ENCODE data around the gene TRPV4.

TRPV4 gene

GRCh38 chr12:109743076-109743910, 89.9 kb downstream of the TRPV4 start:
- no peak for DNase-seq (ENCODE audit: extremely low read depth in 1 of 2, low read depth in 1 of 2)

GRCh38 chr12:109741970-109742703, 91.1 kb downstream of the TRPV4 start:
- DNase-seq (ENCODE audit: extremely low read depth in 1 of 2, low read depth in 1 of 2) = no peak

DNA sequence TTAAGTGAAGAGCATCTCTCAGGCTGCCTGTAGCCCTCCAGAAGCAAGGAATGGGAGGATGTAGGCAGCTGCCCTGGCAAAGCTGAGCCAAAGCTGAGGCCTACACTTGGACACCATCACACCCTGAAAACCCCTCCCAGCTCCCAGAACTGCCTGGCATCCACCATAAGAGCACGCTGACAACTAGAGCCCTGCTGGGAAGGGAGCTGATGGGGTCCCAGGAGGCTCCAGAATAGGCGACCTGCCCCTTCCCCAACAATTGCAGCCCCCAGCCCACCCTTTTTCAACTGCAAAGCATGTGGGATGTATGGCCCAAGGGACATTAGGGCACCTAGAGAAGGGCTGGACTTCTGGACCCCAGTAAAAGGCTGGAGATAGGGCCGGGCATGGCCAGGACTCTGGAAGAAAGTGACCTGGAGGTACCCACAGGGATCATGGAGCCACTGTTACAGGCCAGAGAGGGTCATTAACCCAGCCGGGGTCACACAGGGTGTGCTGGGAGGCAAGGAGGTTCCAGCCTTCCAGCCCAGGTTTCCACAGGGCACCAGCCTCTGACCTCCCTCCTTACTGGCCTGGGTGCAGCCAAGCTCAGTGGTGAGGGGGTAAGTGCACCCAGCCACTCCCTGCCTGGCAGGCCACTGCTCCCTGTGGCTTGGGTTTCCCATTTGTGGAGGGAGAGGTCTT, 91.8 kb downstream of the TRPV4 start:
- DNase-seq (ENCODE audit: extremely low read depth in 1 of 2, low read depth in 1 of 2) = no peak

DNA sequence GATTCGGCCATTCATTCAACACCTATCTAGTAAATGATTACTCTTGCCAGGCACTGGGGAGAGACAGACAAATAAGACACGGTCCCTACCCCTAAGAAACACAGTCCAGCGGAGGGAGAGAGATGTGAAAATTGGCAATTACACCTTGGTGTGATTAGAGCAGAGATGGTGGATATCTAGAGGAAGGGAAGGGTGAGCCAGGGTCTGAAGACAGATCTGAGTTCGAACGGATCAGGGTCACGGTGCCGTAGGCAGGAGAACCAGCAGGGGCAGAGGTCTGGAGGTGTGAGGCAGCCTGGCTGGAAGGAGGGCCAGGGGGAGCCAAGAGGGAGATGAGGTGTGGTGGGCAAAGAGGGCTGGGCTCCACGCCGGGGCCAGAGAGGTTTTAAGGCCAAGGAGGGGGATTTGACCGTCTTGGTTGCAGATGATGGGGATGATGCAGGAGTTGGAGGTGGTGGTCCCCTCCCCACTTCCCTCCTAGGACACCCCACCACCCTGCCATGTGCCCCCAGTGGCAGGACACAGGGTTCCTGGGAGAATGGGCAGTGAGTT, 92.4 kb downstream of the TRPV4 start:
- DNase-seq (ENCODE audit: extremely low read depth in 1 of 2, low read depth in 1 of 2) = no peak

GRCh38 chr12:109739747-109740693, 93.2 kb downstream of the TRPV4 start:
- DNase-seq (ENCODE audit: extremely low read depth in 1 of 2, low read depth in 1 of 2) = no peak

DNA sequence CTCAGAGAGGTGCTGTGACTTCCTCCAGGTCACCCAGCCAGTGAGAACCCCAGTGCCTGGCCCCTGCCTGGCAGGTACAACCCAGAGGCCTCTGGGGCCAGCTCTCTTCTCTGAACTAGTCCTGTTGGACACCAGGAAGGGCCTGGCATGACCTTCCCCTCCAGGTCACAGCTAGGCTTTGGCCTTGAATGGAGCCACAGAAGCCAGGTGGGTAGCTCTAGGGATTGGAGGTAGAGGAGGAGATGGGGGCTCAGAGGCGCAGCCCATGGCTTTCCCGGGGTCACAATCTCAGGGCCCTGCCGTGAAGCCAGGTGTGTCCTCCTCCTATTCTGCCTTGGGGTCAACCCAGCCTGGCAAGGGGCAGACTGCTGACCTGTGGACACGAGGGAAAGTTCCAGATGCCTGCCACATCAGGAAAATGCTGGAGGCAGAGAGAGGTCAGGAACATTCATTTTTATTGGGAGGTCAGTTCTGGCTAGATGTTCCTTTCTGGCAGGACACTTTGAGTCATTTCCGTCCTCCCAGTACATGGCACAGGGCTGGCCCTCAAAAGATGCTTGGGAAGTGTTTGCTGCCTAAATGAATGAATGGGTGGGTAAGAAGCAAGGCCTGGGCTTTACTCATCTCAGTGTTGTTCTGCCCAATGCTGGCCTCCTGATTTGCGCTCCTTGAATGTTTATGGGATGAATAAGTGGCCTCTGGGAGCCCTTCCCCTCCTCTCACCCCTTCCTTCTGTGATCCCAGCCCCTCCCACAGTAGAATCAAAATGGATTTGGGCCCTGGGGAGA, 94.1 kb downstream of the TRPV4 start:
- DNase-seq (ENCODE audit: extremely low read depth in 1 of 2, low read depth in 1 of 2) = no peak

- no peak for DNase-seq (ENCODE audit: extremely low read depth in 1 of 2, low read depth in 1 of 2)
These were observed 95.0 kb downstream of the TRPV4 start for GRCh38 chr12:109738209-109738608.

- DNase-seq (ENCODE audit: extremely low read depth in 1 of 2, low read depth in 1 of 2) = no peak
These were observed 95.6 kb downstream of the TRPV4 start for GRCh38 chr12:109737631-109738030.

- DNase-seq (ENCODE audit: extremely low read depth in 1 of 2, low read depth in 1 of 2) = no peak
These were observed 96.1 kb downstream of the TRPV4 start for GRCh38 chr12:109737126-109737525.

DNA sequence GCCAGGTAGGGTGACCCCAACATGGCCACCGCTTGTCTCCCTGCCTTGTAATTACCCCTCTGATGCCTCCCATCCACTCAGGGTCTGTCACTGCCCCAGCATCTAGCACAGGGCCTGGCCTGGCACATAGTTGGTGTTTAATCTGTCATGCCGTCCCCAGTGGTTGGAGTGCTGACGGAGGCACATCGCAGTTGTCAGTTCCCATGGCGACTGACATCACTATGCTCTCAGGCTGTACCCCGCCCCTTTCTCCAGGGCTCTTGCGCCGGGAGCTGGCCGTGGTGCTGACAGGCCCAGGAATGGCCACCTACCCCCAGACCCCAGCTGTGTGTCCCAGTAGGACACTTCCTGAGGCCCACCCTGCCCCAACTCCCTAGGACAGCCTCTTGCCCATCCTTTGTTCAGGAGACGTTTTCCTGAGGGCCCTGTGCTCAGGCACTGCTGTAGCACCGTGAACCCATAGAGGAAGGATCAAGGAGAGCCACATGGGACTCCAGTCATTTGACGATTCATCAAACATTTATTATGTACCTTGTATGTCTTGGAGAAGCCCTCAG, 96.6 kb downstream of the TRPV4 start:
- DNase-seq (ENCODE audit: extremely low read depth in 1 of 2, low read depth in 1 of 2) = no peak

GRCh38 chr12:109735825-109736551, 97.2 kb downstream of the TRPV4 start:
- DNase-seq (ENCODE audit: extremely low read depth in 1 of 2, low read depth in 1 of 2) = no peak

GRCh38 chr12:109735051-109735521, 98.1 kb downstream of the TRPV4 start:
- DNase-seq (ENCODE audit: extremely low read depth in 1 of 2, low read depth in 1 of 2) = no peak

DNA sequence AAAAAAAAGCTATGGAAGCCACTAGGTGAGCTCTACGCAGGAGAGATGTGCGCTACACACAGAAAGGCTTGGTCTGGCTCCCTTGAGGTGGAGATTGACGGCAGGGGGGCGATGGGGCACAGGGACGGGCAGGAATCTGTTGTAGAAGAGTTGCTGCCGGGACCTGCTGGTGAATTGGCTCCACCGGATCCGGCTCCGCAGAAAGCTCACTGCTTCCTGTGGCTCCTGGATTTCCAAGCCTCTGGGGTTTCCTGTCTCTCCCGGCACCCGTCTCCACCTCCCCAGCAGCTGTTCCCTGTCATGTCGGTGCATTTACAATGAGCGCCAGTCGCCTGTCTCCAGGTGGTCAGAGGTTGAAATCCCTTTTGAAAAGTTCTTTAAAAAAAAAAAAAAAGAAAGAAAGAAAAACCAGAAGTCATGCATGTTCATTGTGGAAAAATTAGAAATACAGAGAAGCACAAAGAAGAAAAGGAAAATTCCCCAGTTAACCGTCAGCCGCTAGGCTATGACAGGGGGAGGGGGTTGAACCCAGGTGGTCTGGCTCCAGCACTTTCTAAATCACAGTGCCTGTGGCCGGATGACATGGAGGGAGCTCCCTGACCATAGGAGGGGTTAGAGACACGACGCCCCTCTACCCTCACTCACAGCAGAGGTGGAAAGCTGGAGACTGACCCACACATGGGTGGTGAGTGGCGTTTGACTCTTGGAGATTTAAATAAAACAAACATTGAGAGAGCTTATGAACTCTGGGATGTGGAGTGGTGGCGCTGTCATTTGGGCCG, 98.8 kb downstream of the TRPV4 start:
- DNase-seq (ENCODE audit: extremely low read depth in 1 of 2, low read depth in 1 of 2) = no peak
